Heart right ventricle (tissue), 16 donors: Measurements from ENCODE around the gene DOCK10. TPM values are rescaled to one million over a fixed set of nuclear protein-coding genes. Genes with fewer than 3 reads are reported as not detected.

Experiments
- ATAC-seq, 8 donors: fragments of 200-7000 bp; cut with Tn5 transposase; one replicate each; pipeline ENCODE4 v1.9.1; 2020; ENCODE audit warnings: mild to moderate bottlenecking in 8 of 8, moderate library complexity in 8 of 8, moderate number of reproducible peaks in 1 of 8
- DNase-seq, 2 donors: peaks; one replicate each; pipeline ENCODE4 v3.0.0-alpha.2; 2020
- H3K27ac ChIP-seq, 10 donors: fragments of 200-600 bp; sonication (generic) in 2 of 10; one replicate each; pipeline versions ENCODE4 v1.5.0 to v1.8.0; 2020 to 2022; ENCODE audit warnings: mild to moderate bottlenecking in 3 of 10
- H3K27me3 ChIP-seq, 7 donors: fragments of 200-600 bp; one replicate each; pipeline ENCODE4 v1.8.0; 2021 to 2022; ENCODE audit warnings: mild to moderate bottlenecking in 2 of 7
- H3K36me3 ChIP-seq, 9 donors: fragments of 200-600 bp; sonication (generic) in 1 of 9; one replicate each; pipeline versions ENCODE4 v1.5.0 to v1.8.0; 2020 to 2022; ENCODE audit warnings: mild to moderate bottlenecking in 2 of 9
- H3K4me1 ChIP-seq, 9 donors: fragments of 200-600 bp; sonication (generic) in 1 of 9; one replicate each; pipeline versions ENCODE4 v1.5.0 to v1.8.0; 2020 to 2022; ENCODE audit warnings: mild to moderate bottlenecking in 4 of 9
- H3K4me3 ChIP-seq, 10 donors: fragments of 200-600 bp; sonication (generic) in 2 of 10; one replicate each; pipeline versions ENCODE4 v1.5.0 to v1.8.0; 2020 to 2022; ENCODE audit warnings: mild to moderate bottlenecking in 7 of 10, moderate library complexity in 2 of 10
- H3K9me3 ChIP-seq, 11 donors: fragments of 200-600 bp in 10 of 11; sonication (generic) in 2 of 11; one replicate each; pipeline versions ENCODE4 v1.5.0 to v1.8.0; 2013 to 2022; ENCODE audit warnings: mild to moderate bottlenecking in 2 of 11, control low read depth in 1 of 11, moderate library complexity in 1 of 11
- CTCF ChIP-seq, 9 donors: fragments of 200-600 bp; sonication (generic) in 2 of 9; IDR thresholded peaks; one replicate each; pipeline versions ENCODE4 v1.5.0 to v1.8.0; 2021 to 2022; ENCODE audit warnings: antibody characterized with exemption in 9 of 9, mild to moderate bottlenecking in 5 of 9, moderate library complexity in 1 of 9
- WGBS, 2 donors: extraction: QIAGEN DNeasy Blood & Tissue Kit; methylation state at CpG; one replicate each; pipeline ENCODE4 v1.1.7; 2013; ENCODE audit warnings: inconsistent platforms in 1 of 2; 5-methylcytosine and 5-hydroxymethylcytosine counted together
- intact Hi-C, 10 donors: fragments of 100-400 bp; cut with DNase I; formaldehyde crosslinking; loops; one replicate each; pipeline versions ENCODE4 v1.11.1 to v1.14.2; 2022
- polyA plus RNA-seq, 2 donors: library from polyadenylated mRNA; stranded (reverse); fragments of 200-250 nt; gene quantifications; one replicate each; pipeline ENCODE4 v1.2.3, GENCODE V29; 2013
- total RNA-seq, 10 donors: library from RNA; stranded (reverse); fragmentation: NEBNext Ultra II Directional in 3 of 10; extraction: Animal tissue kit (Norgen Biotek cat#: 25700) in 3 of 10; gene quantifications; one replicate each; pipeline versions ENCODE4 v1.2.1 to v1.2.4, GENCODE V29; 2021 to 2023
- donor health status: Arrhythmogenic right ventricular cardiomyopathy.
- donor health status: ischemic (EF 13 %, LVEDD 7.1; RV severe dilation, severe dysfunction).
- donor health status: healthy with polysubstance abuse.
- donor health status: DM: no; HTN: yes; CAD: no.
- donor health status: DM: no; HTN: no; CAD: no.
- donor health status: ischemic (EF 25% LVEDD 6.9; RV normal size, moderate dysfunction).
- donor health status: ischemic (EF 25% LVEDD 5.7; RV mildly dilated, moderate dysfunction).
- donor health status: healthy.
- donor health status: DM: yes; HTN: yes; CAD: no.
- donor health status: Ischemic cardiomyopathy.
- donor health status: ischemic (EF 35%, LVEDD 5.7; RV mildly dilated, moderate dysfunction).
- donor health status: nonischemic (EF 11% LVEDD 7.7; RV severe dilation, severe dysfunction).
- donor health status: DM: yes; HTN: yes; CAD: no.
- donor health status: PGD.
- donor health status: ischemic (EF 29% LVEDD 5.4; RV normal size, mild dysfunction).
- donor health status: nonischemic (EF 23%, LVEDD 6.1; RV moderate dilation, normal function).

The DOCK10 gene
- total and polyA plus RNA-seq, 12 donors: 0.77 to 18.9 (median 1.4) TPM

GRCh38 chr2:225011585-225011984 is 30.7 kb downstream of the DOCK10 start:
- H3K9me3 ChIP-seq: no peaks in the 10 kb centered on the region
- no peak overlapping the region for H3K4me3 ChIP-seq
- peaks cover 0 to 3% (median 0%) of the 10 kb centered on the region in 9 donors for H3K4me1 ChIP-seq
- no peaks in the 10 kb centered on the region for H3K27me3 ChIP-seq
- H3K36me3 ChIP-seq: no peaks in the 10 kb centered on the region
- DNase-seq (no peak), ATAC-seq (no peak)
- 73 to 84% methylated on average over 11 of the region's 11 CpGs for WGBS, 2 donors
- TF ChIP-seq CTCF (IDR thresholded peaks at IDR 0.05): no peak
- intact Hi-C loops: no loop called here
- no peak overlapping the region for H3K27ac ChIP-seq

DNA sequence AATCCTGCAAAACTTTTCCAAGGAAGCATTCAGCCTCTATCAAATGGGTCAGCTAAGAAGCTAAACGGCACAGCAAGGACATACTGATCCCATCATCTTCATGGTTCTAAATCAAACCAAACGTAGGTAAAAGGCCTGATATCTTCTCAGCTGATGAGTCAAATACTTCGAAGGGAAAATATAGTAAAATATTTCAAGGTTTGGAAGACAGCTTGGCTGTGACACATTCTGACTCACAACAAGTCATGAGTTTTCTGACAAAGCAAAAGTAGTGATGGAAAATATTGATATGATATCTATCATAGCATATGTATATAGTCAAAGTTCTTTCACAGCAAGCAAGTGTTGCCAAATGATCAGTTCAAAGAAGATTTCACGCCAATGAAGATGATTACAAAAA is 31.5 kb downstream of the DOCK10 start:
- TF ChIP-seq CTCF (IDR thresholded peaks at IDR 0.05): no peak
- H3K4me1 ChIP-seq: peaks cover 0 to 3% (median 0%) of the 10 kb centered on the region in 9 donors
- no peak overlapping the region for H3K4me3 ChIP-seq
- H3K27me3 ChIP-seq: no peaks in the 10 kb centered on the region
- no peaks in the 10 kb centered on the region for H3K9me3 ChIP-seq
- intact Hi-C loops: no loop called here
- DNase-seq (no peak), ATAC-seq (no peak)
- 70 to 73% methylated on average over 4 of the region's 4 CpGs for WGBS, 2 donors
- no peak overlapping the region for H3K27ac ChIP-seq
- no peaks in the 10 kb centered on the region for H3K36me3 ChIP-seq

- 82 to 86% methylated on average over 2 of the region's 2 CpGs for WGBS, 2 donors
- Histone ChIP-seq H3K36me3 (no peaks in the 10 kb centered on the region), H3K9me3 (no peaks in the 10 kb centered on the region), H3K4me3 (no peak overlapping the region), H3K27me3 (no peaks in the 10 kb centered on the region), H3K4me1 (peaks cover 0 to 3% (median 0%) of the 10 kb centered on the region in 9 donors), H3K27ac (no peak overlapping the region)
- TF ChIP-seq CTCF (IDR thresholded peaks at IDR 0.05): no peak
- ATAC-seq (no peak), DNase-seq (no peak)
- intact Hi-C loops: loop anchor here in 3 of 10 donors (10.0 kb wide), 2 partner anchors 205 to 655 kb away; no protein-coding TSS in a partner anchor
Observed at GRCh38 chr2:225009768-225010167, 32.5 kb downstream of the DOCK10 start.

DNA sequence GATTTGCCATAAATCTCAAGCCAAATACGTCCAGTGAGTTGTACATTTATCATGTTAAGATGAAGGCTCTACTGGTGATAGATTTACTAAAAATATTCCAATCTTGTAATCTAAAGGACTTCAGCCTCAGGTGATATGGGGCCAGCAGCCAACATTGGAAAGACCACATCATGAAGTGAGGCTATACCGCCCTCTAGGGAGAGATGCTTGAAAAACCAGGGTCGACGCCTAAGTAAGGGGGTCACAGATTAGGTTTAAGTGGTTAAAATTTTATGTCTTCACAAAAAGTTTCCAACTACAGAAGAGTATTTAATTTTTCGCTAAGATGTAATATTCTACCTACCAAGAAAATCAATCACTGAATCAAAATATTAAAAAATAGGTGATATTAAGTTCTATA is 33.3 kb downstream of the DOCK10 start:
- Histone ChIP-seq H3K4me3 (no peak overlapping the region), H3K27me3 (no peaks in the 10 kb centered on the region), H3K9me3 (no peaks in the 10 kb centered on the region), H3K36me3 (no peaks in the 10 kb centered on the region), H3K27ac (no peak overlapping the region), H3K4me1 (peaks cover 0 to 3% (median 0%) of the 10 kb centered on the region in 9 donors)
- TF ChIP-seq CTCF (IDR thresholded peaks at IDR 0.05): peak in 2 of 9 donors; percentile 6 to 39
- ATAC-seq: no peak
- intact Hi-C loops: loop anchor here in 3 of 10 donors (10.0 kb wide), 2 partner anchors 204 to 654 kb away; no protein-coding TSS in a partner anchor
- 39% methylated on average over 5 of the region's 5 CpGs for WGBS, 2 donors
- no peak for DNase-seq
